GM12864 (cell line): Measurements from ENCODE around the gene PANX1.

Experiments used
- DNase-seq: peaks from one replicate; pipeline ENCODE4 v3.0.0-alpha.2; 2011; ENCODE audit warnings: low read depth
- H3K4me3 ChIP-seq: 2 replicates; pipeline ENCODE4 v1.5.1; 2011; ENCODE audit warnings: mild to moderate bottlenecking, low read depth, low read length, control low read depth
- CTCF ChIP-seq: IDR thresholded peaks from 2 replicates; pipeline ENCODE4 v1.5.1; 2011; ENCODE audit warnings: low read depth, mild to moderate bottlenecking, moderate library complexity, low read length, control low read depth, inconsistent platforms; ENCODE audit errors: missing control alignments

PANX1 gene

DNA sequence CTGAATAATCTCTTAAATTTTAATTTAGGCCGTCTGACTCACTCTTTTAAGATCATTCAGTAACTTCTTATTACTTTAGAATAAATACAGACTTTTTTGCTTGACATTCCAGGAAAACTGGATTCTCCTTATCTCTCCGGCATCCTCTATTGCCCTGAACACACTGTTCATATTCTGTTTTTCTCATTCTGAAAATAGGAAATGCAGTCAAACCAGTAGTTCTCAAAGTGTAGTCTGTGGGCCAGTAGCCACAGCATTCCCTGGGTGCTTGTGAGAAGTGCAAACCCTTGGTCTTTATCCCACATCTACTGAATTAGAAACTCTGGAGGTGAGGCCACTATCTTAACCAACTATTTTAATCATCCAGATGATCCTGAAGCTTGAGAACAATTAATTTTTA, 84.3 kb downstream of the PANX1 start:
- H3K4me3 ChIP-seq, result no peak overlapping the region
- DNase-seq, result no peak
- no peak for TF ChIP-seq CTCF

GRCh38 chr11:94217705-94218104, 89.1 kb downstream of the PANX1 start:
- no peak for TF ChIP-seq CTCF
- H3K4me3 ChIP-seq, result no peak overlapping the region
- no peak for DNase-seq

GRCh38 chr11:94218372-94218771, 89.7 kb downstream of the PANX1 start:
- no peak for DNase-seq
- no peak overlapping the region for H3K4me3 ChIP-seq
- no peak for TF ChIP-seq CTCF

- no peak for TF ChIP-seq CTCF
- no peak for DNase-seq
- H3K4me3 ChIP-seq, result no peak overlapping the region
Observed at GRCh38 chr11:94219771-94220170, 91.1 kb downstream of the PANX1 start.

DNA sequence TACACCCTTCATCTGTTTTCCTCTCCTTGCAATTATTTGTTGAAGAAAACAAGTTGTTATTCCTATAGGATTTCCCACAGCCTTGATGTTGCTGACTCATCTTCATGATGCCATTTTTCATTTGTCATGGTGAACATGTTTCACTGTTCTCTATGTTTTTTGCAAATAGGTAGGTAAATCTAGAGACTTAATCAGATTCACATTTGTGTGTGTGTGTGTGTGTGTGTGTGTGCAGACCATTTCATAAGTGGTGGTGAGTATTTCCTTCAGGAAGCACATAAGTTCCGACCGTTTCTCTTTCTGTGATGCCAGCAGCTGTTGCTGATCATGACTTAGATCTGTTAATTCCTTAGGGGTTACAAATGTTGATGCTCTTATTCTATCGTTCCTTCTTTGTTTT, 95.4 kb downstream of the PANX1 start:
- H3K4me3 ChIP-seq, result no peak overlapping the region
- no peak for DNase-seq
- TF ChIP-seq CTCF, result no peak
